Tibial nerve (tissue), 4 donors: ENCODE measurements around the gene CKMT2. TPM values are rescaled to one million over a fixed set of nuclear protein-coding genes. Genes with fewer than 3 reads are reported as not detected.

Experiments used
- DNase-seq, 2 donors: peaks; one replicate each; pipeline ENCODE4 v3.0.0-alpha.2; 2019; ENCODE audit warnings: low spot score in 2 of 2
- H3K27ac ChIP-seq, 4 donors: fragments of 200-600 bp; sonication (generic) in 3 of 4; one replicate each; pipeline ENCODE4 v1.5.1; 2017 to 2019; ENCODE audit warnings: mild to moderate bottlenecking in 1 of 4
- H3K27me3 ChIP-seq, 2 donors: fragments of 200-600 bp; sonication (generic) in 1 of 2; one replicate each; pipeline versions ENCODE4 v1.5.1 to v1.6.0; 2017 to 2019
- H3K36me3 ChIP-seq, 3 donors: fragments of 200-600 bp; sonication (generic); one replicate each; pipeline ENCODE4 v1.5.1; 2018 to 2019
- H3K4me1 ChIP-seq, 4 donors: fragments of 200-600 bp; sonication (generic) in 3 of 4; one replicate each; pipeline ENCODE4 v1.5.1; 2017 to 2019
- H3K4me3 ChIP-seq, 4 donors: fragments of 200-600 bp; sonication (generic) in 3 of 4; one replicate each; pipeline ENCODE4 v1.5.1; 2017 to 2019; ENCODE audit warnings: mild to moderate bottlenecking in 1 of 4, moderate library complexity in 1 of 4
- H3K9me3 ChIP-seq, 4 donors: fragments of 200-600 bp; sonication (generic) in 3 of 4; one replicate each; pipeline ENCODE4 v1.5.1; 2017 to 2019
- EP300 ChIP-seq, 2 donors: sonication (generic); formaldehyde crosslinking; IDR thresholded peaks; one replicate each; pipeline ENCODE4 v1.6.1; 2017; ENCODE audit warnings: antibody characterized with exemption in 2 of 2, mild to moderate bottlenecking in 1 of 2
- POLR2A ChIP-seq, 2 donors: fragments of 450-650 bp; IDR thresholded peaks; one replicate each; pipeline ENCODE4 v1.6.1; 2017; ENCODE audit warnings: antibody characterized with exemption in 2 of 2, mild to moderate bottlenecking in 2 of 2, moderate library complexity in 2 of 2
- WGBS, 2 donors: methylation state at CpG; one replicate each; pipeline ENCODE4 v1.1.5; 2018; 5-methylcytosine and 5-hydroxymethylcytosine counted together
- total RNA-seq, 4 donors: library from RNA; depleted of rRNA; stranded (reverse); fragments of >200 nt; gene quantifications; one replicate each; pipeline ENCODE4 v1.1.0, GENCODE V29; 2016
- TF ChIP-seq, protein P1 (sequence below), 5 experiments: fragments of 200-600 bp in 3 of 5; fragments of 450-650 bp in 2 of 5; sonication (generic) in 3 of 5; IDR thresholded peaks; one replicate each; pipeline ENCODE4 v1.5.1; 2016 to 2019; ENCODE audit warnings: antibody characterized with exemption in 5 of 5, mild to moderate bottlenecking in 3 of 5, moderate library complexity in 2 of 5

Gene CKMT2
- 10 to 100 TPM in 1 of 4 donors, 1 to 10 TPM in 3; 1.8 to 23.7 (median 4.0) TPM for total RNA-seq

DNA sequence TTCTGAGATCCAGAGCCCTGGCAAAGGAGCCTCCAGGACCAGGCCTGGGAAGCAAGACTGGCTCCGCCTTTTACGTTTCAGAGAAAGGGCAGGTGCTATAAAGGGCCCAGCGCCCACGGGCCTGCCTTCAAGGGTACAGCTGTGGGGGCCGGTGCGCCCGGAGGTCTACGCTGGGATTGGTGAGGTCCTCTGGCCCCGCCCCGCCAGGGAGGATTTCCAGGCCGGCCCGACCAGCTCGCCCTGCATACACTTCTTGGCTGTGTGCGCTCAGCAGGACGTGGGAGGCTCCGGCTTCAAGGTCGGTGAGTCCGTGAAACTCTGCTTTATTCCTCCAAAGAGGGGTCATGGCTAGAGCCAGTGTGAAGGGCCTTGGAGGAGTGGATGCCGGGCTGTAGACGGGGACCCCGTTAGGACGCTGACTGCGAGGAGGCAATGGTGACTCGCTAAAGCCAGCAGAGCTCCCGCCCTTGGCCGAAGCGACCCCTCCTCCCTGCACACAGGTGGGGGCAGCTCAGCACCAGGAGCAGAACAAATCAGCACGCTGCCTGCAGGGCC is at the start of gene CKMT2:
TSS of gene CKMT2 (plus strand) at position 243 of the 555 bp plus-strand sequence. CDS start 17,811 bp downstream, outside the sequence.
- Histone ChIP-seq H3K36me3 (no peaks in the 10 kb centered on the region), H3K4me3 (peak within 1 kb of the TSS in 3 of 4 donors; percentile 16 to 44 (median 28)), H3K27me3 (no peaks in the 10 kb centered on the region), H3K27ac (peak within 1 kb of the TSS in 3 of 4 donors; percentile 52 to 62 (median 57)), H3K4me1 (peaks cover 0 to 38% (median 2%) of the 10 kb centered on the region in 4 donors), H3K9me3 (no peaks in the 10 kb centered on the region)
- peak; percentile 31 to 33 for DNase-seq
- whole genome bisulfite sequencing, 2 donors, result 9 to 13% methylated on average over 19 to 28 of the region's 28 CpGs
- TF ChIP-seq, protein P1, sequence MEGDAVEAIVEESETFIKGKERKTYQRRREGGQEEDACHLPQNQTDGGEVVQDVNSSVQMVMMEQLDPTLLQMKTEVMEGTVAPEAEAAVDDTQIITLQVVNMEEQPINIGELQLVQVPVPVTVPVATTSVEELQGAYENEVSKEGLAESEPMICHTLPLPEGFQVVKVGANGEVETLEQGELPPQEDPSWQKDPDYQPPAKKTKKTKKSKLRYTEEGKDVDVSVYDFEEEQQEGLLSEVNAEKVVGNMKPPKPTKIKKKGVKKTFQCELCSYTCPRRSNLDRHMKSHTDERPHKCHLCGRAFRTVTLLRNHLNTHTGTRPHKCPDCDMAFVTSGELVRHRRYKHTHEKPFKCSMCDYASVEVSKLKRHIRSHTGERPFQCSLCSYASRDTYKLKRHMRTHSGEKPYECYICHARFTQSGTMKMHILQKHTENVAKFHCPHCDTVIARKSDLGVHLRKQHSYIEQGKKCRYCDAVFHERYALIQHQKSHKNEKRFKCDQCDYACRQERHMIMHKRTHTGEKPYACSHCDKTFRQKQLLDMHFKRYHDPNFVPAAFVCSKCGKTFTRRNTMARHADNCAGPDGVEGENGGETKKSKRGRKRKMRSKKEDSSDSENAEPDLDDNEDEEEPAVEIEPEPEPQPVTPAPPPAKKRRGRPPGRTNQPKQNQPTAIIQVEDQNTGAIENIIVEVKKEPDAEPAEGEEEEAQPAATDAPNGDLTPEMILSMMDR (IDR thresholded peaks at IDR 0.05), result no peak
- TF ChIP-seq POLR2A (IDR thresholded peaks at IDR 0.05) (no peak), EP300 (IDR thresholded peaks at IDR 0.05) (no peak)

DNA sequence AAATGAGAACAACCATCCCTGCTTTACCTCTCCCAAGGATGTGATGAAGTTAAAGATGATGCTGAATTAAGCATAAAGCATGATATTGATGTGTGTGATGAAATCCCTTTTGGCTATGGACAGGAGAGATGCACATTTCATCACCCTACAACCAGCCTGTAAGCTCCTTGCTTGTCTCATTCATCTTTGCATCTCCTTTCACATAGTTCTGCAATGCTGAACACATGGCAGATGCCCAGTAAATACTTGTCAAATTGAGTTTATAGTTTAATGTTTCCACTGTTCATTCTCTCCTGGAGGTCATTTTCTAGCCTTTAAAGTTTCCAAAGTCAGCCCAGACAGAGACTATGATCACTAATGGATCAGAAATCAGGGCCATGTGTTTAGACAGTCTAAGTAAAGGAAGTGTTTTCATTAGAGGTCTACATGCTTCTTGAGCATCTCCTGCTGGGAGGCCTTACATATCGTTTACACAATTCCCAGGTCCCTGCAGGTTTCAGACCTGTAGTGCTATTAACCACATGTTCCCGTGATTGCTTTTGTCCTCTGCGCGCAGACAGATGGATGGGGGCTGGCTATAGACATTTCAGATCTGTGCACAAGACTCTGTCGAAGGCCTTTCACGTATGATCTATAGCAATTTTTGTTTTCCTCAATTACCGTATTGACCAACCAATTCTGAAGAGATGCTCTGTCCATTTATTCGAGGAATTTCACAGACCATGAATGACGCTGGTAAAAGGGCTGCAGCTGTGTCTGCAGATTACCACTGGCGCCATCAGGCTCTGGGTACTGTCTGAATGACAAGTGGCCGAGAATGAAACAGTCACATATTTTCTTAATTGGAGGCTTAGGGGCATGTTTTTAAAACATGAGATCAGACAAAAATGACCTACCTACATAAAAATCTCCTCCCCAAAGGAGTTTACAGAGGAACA is 49.0 kb upstream of the CKMT2 start:
- Histone ChIP-seq H3K9me3 (no peaks in the 10 kb centered on the region), H3K36me3 (no peaks in the 10 kb centered on the region), H3K27me3 (no peaks in the 10 kb centered on the region), H3K4me1 (no peaks in the 10 kb centered on the region), H3K4me3 (no peak overlapping the region), H3K27ac (no peak overlapping the region)
- no peak for DNase-seq
- TF ChIP-seq EP300 (IDR thresholded peaks at IDR 0.05) (no peak), POLR2A (IDR thresholded peaks at IDR 0.05) (no peak)
- TF ChIP-seq, protein P1 (IDR thresholded peaks at IDR 0.05), result no peak
- WGBS, 2 donors, result 52 to 54% methylated on average over 11 of the region's 11 CpGs

DNA sequence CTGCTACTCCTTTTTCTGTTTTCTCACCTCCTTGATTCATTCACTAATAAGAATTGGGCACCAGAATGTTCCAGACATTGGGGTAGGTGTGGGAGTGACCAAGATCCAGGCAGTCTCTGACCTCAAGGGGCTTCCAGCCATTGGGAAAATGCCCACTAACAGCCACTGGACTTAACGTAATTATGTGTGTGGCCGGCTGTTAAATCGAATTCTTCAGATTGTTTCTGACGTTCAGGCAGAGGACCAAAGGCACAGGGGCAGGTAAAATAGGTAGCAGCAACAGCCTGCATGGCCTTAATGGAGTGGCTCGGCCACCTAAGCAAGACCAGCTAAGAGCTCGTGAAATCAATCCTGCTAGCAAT is 48.4 kb upstream of the CKMT2 start:
- Histone ChIP-seq H3K4me1 (no peaks in the 10 kb centered on the region), H3K36me3 (no peaks in the 10 kb centered on the region), H3K27ac (no peak overlapping the region), H3K27me3 (no peaks in the 10 kb centered on the region), H3K9me3 (no peaks in the 10 kb centered on the region), H3K4me3 (no peak overlapping the region)
- WGBS, 2 donors, result 73 to 74% methylated on average over 6 of the region's 6 CpGs
- TF ChIP-seq POLR2A (IDR thresholded peaks at IDR 0.05), result no peak
- TF ChIP-seq, protein P1 (IDR thresholded peaks at IDR 0.05), result no peak
- no peak for TF ChIP-seq EP300 (IDR thresholded peaks at IDR 0.05)
- no peak for DNase-seq

DNA sequence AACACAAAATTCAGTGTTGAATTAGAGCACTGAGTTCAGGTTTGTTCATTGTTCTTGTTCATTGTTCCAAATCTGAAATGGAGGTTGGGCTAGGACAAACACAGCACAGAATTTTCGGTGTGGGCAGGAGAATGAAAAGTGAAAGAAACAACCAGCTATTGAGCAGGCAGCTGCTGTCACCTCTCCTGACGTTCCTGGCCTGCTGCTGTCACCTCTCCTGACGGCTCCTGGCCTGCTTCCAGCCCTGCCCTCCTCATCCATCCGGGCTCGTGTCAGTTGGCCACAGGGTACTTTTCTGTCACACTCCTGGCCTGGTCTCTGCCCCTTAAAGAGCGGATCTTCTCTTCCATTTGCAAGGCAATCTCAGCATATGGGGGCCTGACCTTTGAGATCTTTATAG is 45.2 kb upstream of the CKMT2 start:
- TF ChIP-seq EP300 (IDR thresholded peaks at IDR 0.05) (no peak), POLR2A (IDR thresholded peaks at IDR 0.05) (no peak)
- TF ChIP-seq, protein P1 (IDR thresholded peaks at IDR 0.05), result no peak
- no peaks in the 10 kb centered on the region for H3K36me3 ChIP-seq
- H3K27me3 ChIP-seq, result no peaks in the 10 kb centered on the region
- H3K9me3 ChIP-seq, result no peaks in the 10 kb centered on the region
- H3K4me3 ChIP-seq, result no peak overlapping the region
- H3K4me1 ChIP-seq, result peaks cover 0 to 12% (median 0%) of the 10 kb centered on the region in 4 donors
- 28 to 30% methylated on average over 6 of the region's 6 CpGs for WGBS, 2 donors
- no peak for DNase-seq
- H3K27ac ChIP-seq, result no peak overlapping the region

DNA sequence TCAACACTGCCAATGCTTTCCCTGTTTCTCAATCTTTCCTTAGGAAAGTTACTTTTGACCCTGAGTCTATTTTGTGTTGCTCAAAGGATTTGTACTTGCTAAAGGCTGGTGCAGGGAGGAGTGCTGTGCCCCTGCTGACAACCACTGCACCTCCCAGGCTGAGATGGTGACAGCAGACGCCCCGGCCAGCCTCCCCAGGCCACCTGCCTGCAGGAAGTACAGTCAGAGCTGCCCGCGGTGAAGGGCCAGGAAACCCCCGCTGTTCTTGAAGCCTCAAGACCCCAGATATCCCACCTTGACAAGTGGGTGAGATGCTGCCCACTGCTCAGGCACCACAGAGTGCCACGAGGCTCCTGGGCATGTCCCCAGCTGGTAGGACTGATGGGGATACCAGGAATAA is 44.2 kb upstream of the CKMT2 start:
- 82 to 90% methylated on average over 6 of the region's 6 CpGs for WGBS, 2 donors
- no peak overlapping the region for H3K4me3 ChIP-seq
- H3K9me3 ChIP-seq, result no peaks in the 10 kb centered on the region
- DNase-seq, result no peak
- H3K27ac ChIP-seq, result no peak overlapping the region
- H3K4me1 ChIP-seq, result peaks cover 0 to 19% (median 0%) of the 10 kb centered on the region in 4 donors
- no peaks in the 10 kb centered on the region for H3K36me3 ChIP-seq
- no peak for TF ChIP-seq POLR2A (IDR thresholded peaks at IDR 0.05)
- no peak for TF ChIP-seq EP300 (IDR thresholded peaks at IDR 0.05)
- TF ChIP-seq, protein P1 (IDR thresholded peaks at IDR 0.05), result no peak
- H3K27me3 ChIP-seq, result no peaks in the 10 kb centered on the region
